Activated T-helper 1 cell treated with anti-CD3 and anti-CD28 coated beads, Interleukin-12 subunit alpha, Interleukin-12 subunit beta, Interleukin-2, Interleukin-4 antibody, amounts not matched to agents 30 ng/mL and 10 ng/mL and 1 ng/mL, durations not matched to agents 14 hours and 24 hours and 36 hours (primary cell): ENCODE data around the gene SOS1. TPM values are rescaled to one million over a fixed set of nuclear protein-coding genes. Genes with fewer than 3 reads are reported as not detected.
A peak's percentile ranks its signal among the peaks of the same experiment; 100 is the strongest.

Source experiments
- DNase-seq: peaks from one replicate; pipeline ENCODE4 v3.0.0; 2021; ENCODE audit warnings: low spot score
- H3K27ac Mint-ChIP-seq: one replicate; pipeline ENCODE4 v1.8.0; 2021; ENCODE audit warnings: mild to moderate bottlenecking, mixed read lengths
- H3K27me3 Mint-ChIP-seq: one replicate; pipeline ENCODE4 v1.8.0; 2022; ENCODE audit warnings: mild to moderate bottlenecking, moderate library complexity, mixed read lengths; ENCODE audit not compliant: insufficient read depth
- H3K36me3 Mint-ChIP-seq: one replicate; pipeline ENCODE4 v1.8.0; 2021; ENCODE audit warnings: low read depth, mixed read lengths
- H3K4me1 Mint-ChIP-seq: one replicate; pipeline ENCODE4 v1.8.0; 2021; ENCODE audit warnings: low read depth, mixed read lengths
- H3K4me3 Mint-ChIP-seq: one replicate; pipeline ENCODE4 v1.8.0; 2021; ENCODE audit warnings: mild to moderate bottlenecking, moderate library complexity, mixed read lengths
- H3K9me3 Mint-ChIP-seq: one replicate; pipeline ENCODE4 v1.8.0; 2021; ENCODE audit warnings: mixed read lengths
- intact Hi-C: fragments of 100-400 bp; cut with micrococcal nuclease; formaldehyde crosslinking; loops from one replicate; pipeline ENCODE4 v1.15.1; 2024
- total RNA-seq: library from RNA; stranded (reverse); gene quantifications from 2 replicates; pipeline ENCODE4 v1.2.3, GENCODE V29; 2022

Gene SOS1
- total RNA-seq, 1 donor from 2014 or later, result 55.1 TPM

DNA sequence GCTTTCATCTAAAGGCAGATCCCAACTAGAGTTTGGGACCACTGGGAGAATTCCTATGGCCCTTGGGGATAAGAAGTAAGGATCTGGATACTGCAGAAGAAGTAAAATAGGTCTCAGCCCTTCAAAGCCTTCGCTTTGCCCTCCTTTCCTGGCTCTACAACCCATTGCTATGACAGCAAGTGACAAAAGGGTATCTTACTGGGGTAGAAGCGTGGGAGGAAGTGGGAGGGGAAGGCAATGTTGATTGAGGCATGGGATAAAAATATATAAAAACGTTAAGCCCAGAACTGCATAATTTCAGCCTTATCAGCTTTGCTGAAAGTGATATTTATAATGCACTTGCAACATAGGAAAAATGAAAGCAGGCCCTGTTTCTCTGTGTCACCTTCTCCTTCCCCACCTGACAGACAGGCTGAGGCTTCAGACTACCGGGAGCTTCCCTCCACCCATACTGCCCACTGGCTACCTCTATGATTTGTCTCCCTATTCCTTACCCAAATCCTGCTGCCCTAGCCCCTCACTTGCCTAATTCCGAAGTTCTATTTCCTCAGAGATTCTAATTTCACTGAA, 14.9 kb upstream of the SOS1 start:
- intact Hi-C loops, result loop anchor here (1.0 kb wide), 1 partner anchor 7 kb away; no protein-coding TSS in a partner anchor
- peak overlapping the region; percentile 33 for H3K4me3 Mint-ChIP-seq
- H3K4me1 Mint-ChIP-seq, result peaks cover 74% of the 10 kb centered on the region
- peak overlapping the region; percentile 73 for H3K27ac Mint-ChIP-seq
- no peaks in the 10 kb centered on the region for H3K9me3 Mint-ChIP-seq
- peaks cover 3% of the 10 kb centered on the region for H3K27me3 Mint-ChIP-seq
- DNase-seq, result no peak
- H3K36me3 Mint-ChIP-seq, result no peaks in the 10 kb centered on the region

DNA sequence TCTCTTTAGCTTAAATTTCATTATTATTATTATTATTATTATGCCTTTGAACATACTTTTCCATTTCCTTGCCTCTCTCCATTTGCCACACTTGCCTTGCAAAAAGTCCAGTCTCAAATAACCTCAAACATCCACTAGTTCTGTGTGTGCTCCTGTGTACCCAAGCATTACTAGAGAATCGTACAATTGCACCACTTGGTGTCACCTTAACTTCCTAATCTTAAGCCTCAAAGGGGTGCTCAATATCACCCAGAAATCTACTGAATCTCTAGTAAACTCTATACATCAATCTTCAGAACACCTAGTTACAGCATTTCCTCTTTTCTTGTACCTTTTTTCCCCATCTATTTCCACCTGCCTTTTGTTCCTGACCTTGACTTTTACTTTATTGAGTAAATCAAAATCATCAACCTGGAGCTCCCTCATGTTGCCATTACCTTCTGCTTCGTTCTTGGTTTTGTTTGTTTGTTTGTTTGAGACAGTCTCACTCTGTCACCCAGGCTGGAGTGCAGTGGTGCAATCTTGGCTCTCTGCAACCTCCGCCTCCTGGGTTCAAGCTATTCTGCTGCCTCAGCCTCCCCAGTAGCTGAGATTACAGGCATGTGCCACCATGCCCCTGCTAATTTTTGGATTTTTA, 12.5 kb upstream of the SOS1 start:
- Mint-ChIP-seq H3K27ac (peak overlapping the region; percentile 30), H3K4me3 (no peak overlapping the region), H3K27me3 (no peaks in the 10 kb centered on the region), H3K9me3 (peaks cover 6% of the 10 kb centered on the region), H3K36me3 (peaks cover 4% of the 10 kb centered on the region), H3K4me1 (peaks cover 75% of the 10 kb centered on the region)
- DNase-seq, result no peak
- intact Hi-C loops, result loop anchor here (1.0 kb wide), 1 partner anchor 8 kb away; no protein-coding TSS in a partner anchor

DNA sequence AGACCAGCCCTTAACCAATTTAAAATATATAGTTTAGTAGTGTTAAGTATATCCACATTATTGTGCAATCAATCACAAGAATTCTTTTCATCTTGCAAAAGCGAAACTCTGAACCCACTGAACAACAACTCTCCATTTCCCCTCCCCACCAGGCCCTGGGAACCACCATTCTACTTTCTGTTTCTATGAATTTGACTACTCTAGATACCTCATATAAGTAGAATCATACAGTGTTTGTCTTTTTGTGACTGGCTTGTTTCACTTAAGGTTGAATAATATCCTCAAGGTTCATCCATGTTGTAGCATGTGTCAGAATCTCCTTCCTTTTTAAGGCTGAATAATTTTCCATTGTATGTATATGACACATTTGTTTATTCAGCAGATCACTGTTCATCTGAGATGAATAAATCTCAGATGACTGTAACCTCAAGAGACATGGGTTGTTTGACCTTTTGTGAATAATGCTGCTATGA, 8.1 kb upstream of the SOS1 start:
- peak overlapping the region; percentile 1 for H3K4me3 Mint-ChIP-seq
- H3K9me3 Mint-ChIP-seq, result peaks cover 6% of the 10 kb centered on the region
- H3K4me1 Mint-ChIP-seq, result peaks cover 81% of the 10 kb centered on the region

DNA sequence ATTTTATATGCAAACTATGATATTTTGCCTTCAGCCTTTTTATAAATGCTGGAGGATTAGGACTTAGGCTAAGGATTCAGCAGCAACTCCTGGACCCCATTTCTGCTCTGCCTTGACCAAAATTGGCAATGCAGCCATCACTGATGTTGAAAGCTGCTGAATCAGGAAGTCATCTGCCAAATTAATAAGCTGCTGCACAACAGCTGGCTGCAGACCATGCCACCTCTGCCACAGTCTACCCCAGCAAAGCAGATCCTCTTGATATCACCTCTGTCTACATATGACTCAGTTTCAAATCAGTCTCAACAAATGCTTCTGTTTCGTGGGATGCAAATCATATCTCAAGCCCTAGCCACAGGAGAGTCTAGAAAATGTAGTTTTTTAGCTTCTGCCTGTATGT, 7.1 kb upstream of the SOS1 start:
- peak overlapping the region; percentile 67 for H3K4me3 Mint-ChIP-seq
- peaks cover 82% of the 10 kb centered on the region for H3K4me1 Mint-ChIP-seq
- peak; percentile 49 for DNase-seq
- intact Hi-C loops, result loop anchor here (1.0 to 5.0 kb wide), 8 partner anchors 8 to 1751 kb away; partner anchors contain the start of genes GALM and HNRNPLL
- peaks cover 6% of the 10 kb centered on the region for H3K9me3 Mint-ChIP-seq
- peaks cover 6% of the 10 kb centered on the region for H3K36me3 Mint-ChIP-seq
- H3K27ac Mint-ChIP-seq, result peak overlapping the region; percentile 75
- H3K27me3 Mint-ChIP-seq, result no peaks in the 10 kb centered on the region

More for the DNA sequence above, 8.1 kb upstream of the SOS1 start:
- peak; percentile 78 for DNase-seq
- Mint-ChIP-seq H3K27ac (peak overlapping the region; percentile 89), H3K27me3 (no peaks in the 10 kb centered on the region), H3K36me3 (peaks cover 5% of the 10 kb centered on the region)
- intact Hi-C loops, result loop anchor here (1.0 to 5.0 kb wide), 15 partner anchors 7 to 1752 kb away; partner anchors contain the start of genes GALM and HNRNPLL

DNA sequence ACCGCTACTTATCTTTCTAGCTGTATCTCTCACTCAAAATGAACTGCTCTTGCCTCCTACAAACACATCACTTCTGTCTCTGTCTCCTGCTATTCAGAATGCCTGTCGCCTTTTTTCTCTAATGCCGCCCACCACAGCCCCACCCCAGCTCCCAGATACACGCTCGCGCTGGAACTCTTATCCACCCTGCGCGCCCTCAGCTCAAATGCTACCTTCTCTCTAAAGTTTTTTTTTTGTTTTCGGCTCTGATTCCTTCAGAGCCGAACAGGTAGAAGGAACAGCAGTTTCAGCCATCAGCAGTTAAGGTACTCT, 3.9 kb upstream of the SOS1 start:
- intact Hi-C loops, result loop anchor here (1.0 to 5.0 kb wide), 10 partner anchors 24 to 823 kb away; partner anchors contain the start of genes GALM, GEMIN6, MAP4K3 and SRSF7
- H3K9me3 Mint-ChIP-seq, result no peaks in the 10 kb centered on the region
- peak overlapping the region; percentile 100 for H3K27ac Mint-ChIP-seq
- peaks cover 68% of the 10 kb centered on the region for H3K4me1 Mint-ChIP-seq
- peaks cover 4% of the 10 kb centered on the region for H3K36me3 Mint-ChIP-seq
- DNase-seq, result no peak
- no peaks in the 10 kb centered on the region for H3K27me3 Mint-ChIP-seq
- peak overlapping the region; percentile 99 for H3K4me3 Mint-ChIP-seq

DNA sequence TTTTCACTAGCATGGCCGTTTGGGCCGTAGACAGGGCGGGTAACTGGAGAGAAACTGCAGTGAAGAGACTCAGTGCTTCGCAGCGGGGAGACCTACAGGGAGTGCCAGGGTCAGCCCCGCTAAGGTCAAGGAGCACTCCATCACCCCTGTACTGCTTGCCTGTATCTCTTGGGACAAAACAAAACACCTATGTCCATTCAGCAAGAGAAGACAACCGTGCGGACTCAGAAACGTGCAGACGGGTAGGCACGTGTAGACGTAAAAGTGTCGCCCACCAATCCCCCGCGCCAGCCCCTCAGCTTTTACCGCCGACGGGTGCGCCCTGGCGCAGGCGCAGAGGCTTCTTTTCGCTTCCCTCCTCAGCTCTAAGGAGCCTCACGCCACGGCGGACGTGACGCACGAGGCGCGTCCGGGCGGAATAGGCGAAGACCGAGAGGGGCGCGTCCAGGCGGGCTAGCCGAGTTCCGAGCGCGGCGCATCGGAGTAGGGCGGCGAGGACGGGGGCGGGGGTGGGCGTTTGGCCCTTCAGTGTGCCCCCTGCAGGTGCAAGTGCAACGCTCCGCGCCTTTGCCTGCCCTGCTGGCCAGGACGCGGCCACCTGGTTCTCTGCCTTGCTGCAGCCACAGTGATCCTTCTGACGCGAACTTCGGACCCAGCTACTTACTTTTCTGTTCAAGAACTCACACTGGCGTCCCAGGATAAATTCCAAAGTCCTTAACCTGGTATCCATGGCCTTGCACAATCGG, 3.3 kb upstream of the SOS1 start:
- peaks cover 9% of the 10 kb centered on the region for H3K36me3 Mint-ChIP-seq

DNA sequence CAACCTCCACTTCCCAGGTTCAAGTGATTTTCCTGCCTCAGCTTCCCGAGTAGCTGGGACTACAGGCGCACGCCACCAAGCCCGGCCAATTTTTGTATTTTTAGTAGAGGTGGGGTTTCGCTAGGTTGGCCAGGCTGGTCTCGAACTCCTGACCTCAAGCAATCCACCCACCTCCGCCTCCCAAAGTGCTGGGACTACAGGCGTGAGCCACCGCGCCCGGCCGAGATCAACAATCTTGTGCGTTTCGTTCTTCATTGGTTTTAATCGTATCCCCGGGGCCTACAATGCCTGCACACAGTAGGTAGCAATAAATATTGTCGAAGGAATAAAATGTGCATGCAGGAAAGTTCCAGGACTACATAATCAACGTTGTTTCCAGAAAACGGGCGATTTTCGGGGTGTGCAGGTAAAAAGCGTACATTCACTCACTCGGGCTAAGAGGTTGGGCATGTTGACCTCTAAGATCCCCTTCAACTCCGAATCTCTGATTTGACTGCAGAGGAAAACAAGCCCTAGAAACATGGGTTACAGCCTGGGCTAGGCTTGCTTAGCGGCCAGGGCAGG, 2.7 kb upstream of the SOS1 start:
- intact Hi-C loops, result loop anchor here (5.0 kb wide), 2 partner anchors 314 to 581 kb away; partner anchors contain the start of gene MAP4K3
- Mint-ChIP-seq H3K36me3 (peaks cover 15% of the 10 kb centered on the region), H3K4me3 (peak overlapping the region; percentile 99), H3K27me3 (no peaks in the 10 kb centered on the region), H3K27ac (peak overlapping the region; percentile 100), H3K4me1 (peaks cover 68% of the 10 kb centered on the region), H3K9me3 (no peaks in the 10 kb centered on the region)
- no peak for DNase-seq

More for the DNA sequence above, 3.3 kb upstream of the SOS1 start:
- no peaks in the 10 kb centered on the region for H3K27me3 Mint-ChIP-seq
- H3K4me3 Mint-ChIP-seq, result peak overlapping the region; percentile 99
- H3K4me1 Mint-ChIP-seq, result peaks cover 67% of the 10 kb centered on the region
- H3K27ac Mint-ChIP-seq, result peak overlapping the region; percentile 100
- intact Hi-C loops, result loop anchor here (1.0 to 5.0 kb wide), 7 partner anchors 24 to 582 kb away; partner anchors contain the start of genes GEMIN6, MAP4K3 and SRSF7
- peak; percentile 94 for DNase-seq
- no peaks in the 10 kb centered on the region for H3K9me3 Mint-ChIP-seq

DNA sequence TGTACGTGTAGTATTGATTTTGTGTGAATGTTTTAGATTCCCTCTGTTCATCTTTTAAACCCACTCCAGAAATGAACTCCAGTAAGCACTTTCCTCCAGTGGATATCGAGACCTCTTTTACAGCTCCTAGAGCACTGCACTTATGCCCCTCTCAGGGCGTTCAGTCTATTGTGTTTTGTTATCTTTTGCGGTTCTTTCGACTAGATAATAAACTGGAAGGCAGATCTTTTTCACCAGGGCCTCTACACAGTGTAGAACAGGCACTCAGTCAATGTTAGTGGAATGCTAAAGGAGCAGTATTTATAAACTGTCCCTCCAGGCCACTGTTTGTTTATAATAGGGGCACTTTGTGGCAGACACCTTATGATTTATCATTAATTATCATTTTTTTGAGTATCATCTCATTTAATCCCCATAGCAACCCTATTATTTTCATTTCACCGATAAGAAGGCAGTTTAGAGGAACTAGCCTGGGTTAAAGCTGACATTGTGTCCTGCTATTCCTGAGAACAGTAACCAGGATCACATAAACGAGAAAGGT, 742 bp upstream of the SOS1 start:
- H3K4me1 Mint-ChIP-seq, result peaks cover 67% of the 10 kb centered on the region
- intact Hi-C loops, result loop anchor here (2.0 to 5.0 kb wide), 3 partner anchors 316 to 745 kb away; partner anchors contain the start of genes ATL2 and MAP4K3
- no peak for DNase-seq
- peak overlapping the region; percentile 86 for H3K4me3 Mint-ChIP-seq
- peak overlapping the region; percentile 94 for H3K27ac Mint-ChIP-seq
- peaks cover 25% of the 10 kb centered on the region for H3K36me3 Mint-ChIP-seq
- H3K27me3 Mint-ChIP-seq, result no peaks in the 10 kb centered on the region
- no peaks in the 10 kb centered on the region for H3K9me3 Mint-ChIP-seq

DNA sequence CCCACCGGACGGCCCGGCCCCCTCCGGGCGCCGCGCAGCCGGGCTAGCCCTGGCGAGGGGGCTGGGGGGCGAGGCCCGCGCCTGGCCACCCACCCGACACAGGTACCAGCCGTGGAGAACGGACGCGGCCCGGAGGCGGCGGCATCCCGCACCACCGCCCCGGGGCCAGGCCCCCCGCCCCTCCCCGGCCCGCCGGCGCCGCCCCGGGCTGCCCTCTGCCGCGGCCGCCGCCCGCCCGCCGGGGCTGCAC, 405 bp downstream of the SOS1 start:
- no peak overlapping the region for H3K4me3 Mint-ChIP-seq
- H3K4me1 Mint-ChIP-seq, result peaks cover 72% of the 10 kb centered on the region
- H3K27me3 Mint-ChIP-seq, result no peaks in the 10 kb centered on the region
- H3K9me3 Mint-ChIP-seq, result no peaks in the 10 kb centered on the region
- no peak overlapping the region for H3K27ac Mint-ChIP-seq
- peaks cover 33% of the 10 kb centered on the region for H3K36me3 Mint-ChIP-seq
- intact Hi-C loops, result loop anchor here (2.0 to 5.0 kb wide), 3 partner anchors 317 to 744 kb away; partner anchors contain the start of genes ATL2 and MAP4K3
- DNase-seq, result no peak

DNA sequence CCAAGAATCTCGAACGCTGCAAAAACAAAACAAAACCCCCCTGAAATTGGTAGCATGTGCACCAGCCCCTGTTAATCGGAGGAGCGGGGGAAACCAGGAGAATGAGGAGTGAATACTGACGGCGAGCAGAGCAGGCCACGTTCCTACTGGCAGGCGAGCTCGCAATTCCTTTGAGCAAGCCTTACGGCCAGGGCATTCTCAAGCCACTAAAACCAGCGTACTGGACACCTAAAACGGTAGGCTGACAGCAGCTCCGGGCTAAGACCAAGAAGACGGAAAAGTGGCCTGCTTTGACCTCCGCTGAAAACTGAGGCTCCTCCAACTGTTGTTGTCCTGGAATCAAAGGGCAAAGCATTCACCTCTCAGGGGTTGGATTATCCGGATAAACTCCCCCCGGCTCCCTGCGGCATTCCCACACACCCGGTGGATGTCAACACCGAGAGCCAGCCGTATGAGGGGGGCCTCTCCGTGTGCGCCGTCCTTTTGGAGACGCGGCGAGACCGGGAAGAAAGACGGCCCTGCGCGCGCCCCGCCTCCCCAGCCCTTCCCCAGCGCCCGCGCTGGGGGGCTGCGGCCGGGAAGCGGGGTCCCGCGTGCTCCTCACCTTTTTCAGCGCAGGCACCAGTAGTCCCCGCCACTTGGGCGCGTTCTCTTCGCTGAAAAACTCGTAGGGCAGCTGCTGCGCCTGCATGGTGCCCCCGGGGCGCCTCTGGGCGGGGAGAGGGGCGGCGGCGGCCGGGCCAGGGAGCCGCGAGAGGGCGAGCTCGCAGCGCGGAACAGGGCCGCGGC, 925 bp downstream of the SOS1 start:
- H3K9me3 Mint-ChIP-seq, result no peaks in the 10 kb centered on the region
- H3K4me3 Mint-ChIP-seq, result peak overlapping the region; percentile 95
- H3K36me3 Mint-ChIP-seq, result peaks cover 35% of the 10 kb centered on the region
- no peaks in the 10 kb centered on the region for H3K27me3 Mint-ChIP-seq
- DNase-seq, result peak; percentile 51
- H3K4me1 Mint-ChIP-seq, result peaks cover 69% of the 10 kb centered on the region
- peak overlapping the region; percentile 93 for H3K27ac Mint-ChIP-seq
- intact Hi-C loops, result loop anchor here (1.0 to 5.0 kb wide), 7 partner anchors 19 to 743 kb away; partner anchors contain the start of genes ATL2 and MAP4K3

DNA sequence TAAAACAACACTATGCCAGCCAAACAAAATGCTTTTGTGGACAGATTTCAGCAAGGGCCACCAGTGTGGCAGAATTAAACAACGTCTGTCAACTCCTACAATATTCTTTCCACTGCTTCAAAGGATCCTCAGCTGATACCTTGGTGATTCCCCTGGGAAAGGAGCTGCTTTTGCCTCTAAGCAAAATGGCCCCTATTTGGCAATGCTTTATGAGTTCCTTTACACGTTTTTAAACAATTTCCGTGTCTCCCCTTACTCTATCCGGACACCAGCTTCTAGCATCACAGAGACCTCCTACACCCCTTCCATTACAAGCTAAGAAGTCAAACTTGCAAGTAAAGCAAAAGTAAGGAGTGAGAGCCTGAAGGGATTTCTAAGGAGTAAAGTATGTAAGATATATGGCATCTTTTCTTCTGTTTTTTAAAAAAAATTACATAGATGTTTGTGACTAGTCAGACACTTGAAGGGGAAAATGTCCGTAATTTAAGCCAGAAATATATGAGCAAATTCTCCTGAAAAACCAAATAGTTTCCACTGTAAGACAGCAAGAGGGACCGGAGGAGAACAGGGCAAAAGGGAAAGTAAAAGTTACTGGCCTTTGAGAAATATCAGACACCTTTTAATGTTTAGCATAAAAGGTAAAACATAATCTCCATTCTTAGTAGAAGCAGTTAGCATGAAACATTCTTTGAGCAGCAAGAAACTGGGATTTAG, 1.9 kb downstream of the SOS1 start:
- Mint-ChIP-seq H3K4me3 (peak overlapping the region; percentile 95), H3K9me3 (no peaks in the 10 kb centered on the region), H3K4me1 (peaks cover 68% of the 10 kb centered on the region), H3K36me3 (peaks cover 37% of the 10 kb centered on the region), H3K27ac (peak overlapping the region; percentile 93), H3K27me3 (no peaks in the 10 kb centered on the region)
- intact Hi-C loops, result loop anchor here (1.0 to 2.0 kb wide), 4 partner anchors 18 to 109 kb away; no protein-coding TSS in a partner anchor
- DNase-seq, result no peak
